HepG2 (cell line): ENCODE results near the gene KRT84. TPM values are rescaled to one million over a fixed set of nuclear protein-coding genes. Genes with fewer than 3 reads are reported as not detected.

Experiments used
- ATAC-seq: fragments of 200-7000 bp; cut with Tn5 transposase; 3 replicates; pipeline ENCODE4 v1.9.1; 2020; ENCODE audit warnings: mild to moderate bottlenecking, moderate library complexity
- BruUV-seq: library from RNA; stranded (reverse); fragments of 400-500 nt; replicated peaks from 2 replicates; lab custom pipeline; 2021; lab: Mats Ljungman, UMichigan
- CTCF ChIA-PET: fragments of 300-600 bp; formaldehyde crosslinking; extraction: SDS; loops from one replicate; lab custom pipeline; 2021; ENCODE audit warnings: low total read pairs, inconsistent platforms, low intra/inter-chr PET ratio; lab: Yijun Ruan, JAX
- POLR2A ChIA-PET: fragments of 350-600 bp; sonication (Branson Sonifier 250); formaldehyde crosslinking; loops from one replicate; lab custom pipeline; 2020; ENCODE audit warnings: antibody characterized with exemption, inconsistent platforms; lab: Yijun Ruan, JAX
- DNase-seq: peaks from one replicate; pipeline ENCODE4 v3.0.0-alpha.2; 2015; ENCODE audit warnings: low spot score
- FAIRE-seq: peaks from 3 replicates; lab custom pipeline; 2011; peaks lifted over from hg19 to GRCh38; lab: Jason Lieb, UNC
- H2AFZ ChIP-seq: one replicate; pipeline ENCODE4 v1.6.1; 2011; ENCODE audit warnings: low read length, inconsistent platforms
- H3K27ac ChIP-seq: fragments of 300-600 bp; 3 replicates; pipeline ENCODE4 v1.8.0; 2011; ENCODE audit warnings: mixed run types, mild to moderate bottlenecking, mixed read lengths, low read length, inconsistent platforms; ENCODE audit not compliant: insufficient read depth; ENCODE audit errors: extremely low read length
- H3K27me3 ChIP-seq, 2 experiments: fragments of 200-600 bp in 1 of 2; 2 replicates in 1 of 2; 3 replicates in 1 of 2; pipeline versions ENCODE4 v1.6.0 to v1.8.0; 2011; ENCODE audit warnings: low read length in 2 of 2, mild to moderate bottlenecking in 2 of 2, moderate library complexity in 2 of 2, inconsistent platforms in 1 of 2; ENCODE audit not compliant: insufficient read depth in 2 of 2, control insufficient read depth in 1 of 2
- H3K36me3 ChIP-seq, 2 experiments: fragments of 200-600 bp in 1 of 2; replicated peaks in 1 of 2; 2 replicates in 1 of 2; 3 replicates in 1 of 2; pipeline versions ENCODE4 v1.5.1 to v1.8.0; 2011; ENCODE audit warnings: low read length in 2 of 2, inconsistent platforms in 1 of 2; ENCODE audit not compliant: insufficient read depth in 2 of 2, control insufficient read depth in 1 of 2
- H3K4me1 ChIP-seq: 2 replicates; pipeline ENCODE4 v1.5.1; 2012; ENCODE audit warnings: low read length, inconsistent platforms; ENCODE audit not compliant: insufficient read depth
- H3K4me2 ChIP-seq: 2 replicates; pipeline ENCODE4 v1.6.0; 2011; ENCODE audit warnings: low read depth, low read length, inconsistent platforms
- H3K4me3 ChIP-seq, 3 experiments: fragments of 200-600 bp in 1 of 3; sonication (generic), shearing (Covaris generic) in 1 of 3; replicated peaks in 1 of 3; 2 replicates each; pipeline ENCODE4 v1.5.1; 2011 to 2016; ENCODE audit warnings: low read length in 3 of 3, inconsistent platforms in 2 of 3, low read depth in 2 of 3, mild to moderate bottlenecking in 2 of 3, control low read depth in 1 of 3, mixed read lengths in 1 of 3; ENCODE audit not compliant: insufficient read depth in 1 of 3
- H3K79me2 ChIP-seq: one replicate; pipeline ENCODE4 v1.6.1; 2011; ENCODE audit warnings: low read length, inconsistent platforms; ENCODE audit not compliant: insufficient read depth
- H3K9ac ChIP-seq: 2 replicates; pipeline ENCODE4 v1.6.0; 2011; ENCODE audit warnings: mild to moderate bottlenecking, low read depth, low read length, inconsistent platforms; ENCODE audit not compliant: insufficient read depth
- H3K9me3 ChIP-seq: 2 replicates; pipeline ENCODE4 v1.5.1; 2012; ENCODE audit warnings: mild to moderate bottlenecking, low read length
- H4K20me1 ChIP-seq: 2 replicates; pipeline ENCODE4 v1.6.0; 2011; ENCODE audit warnings: inconsistent platforms, mild to moderate bottlenecking, low read length, moderate library complexity; ENCODE audit not compliant: insufficient read depth
- ARHGAP35 ChIP-seq: sonication (generic); formaldehyde crosslinking; IDR thresholded peaks from 2 replicates; pipeline ENCODE4 v1.9.0; 2022; ENCODE audit warnings: mild to moderate bottlenecking, inconsistent platforms, moderate library complexity, missing genetic modification reagents, borderline replicate concordance
- FOXA1 ChIP-seq, 2 experiments: fragments of 450-650 bp in 1 of 2; sonication (generic) in 1 of 2; formaldehyde crosslinking in 1 of 2; IDR thresholded peaks; 2 replicates each; pipeline versions ENCODE4 v1.4.0 to v1.6.1; 2016 to 2020; ENCODE audit warnings: missing genetic modification reagents in 1 of 2
- GABPA ChIP-seq, 2 experiments: IDR thresholded peaks; 2 replicates each; pipeline ENCODE4 v1.6.1; 2011 to 2016; ENCODE audit warnings: low read depth in 2 of 2, low read length in 1 of 2, missing biosample characterization in 1 of 2, missing genetic modification characterization in 1 of 2
- HHEX ChIP-seq: IDR thresholded peaks from 2 replicates; pipeline ENCODE4 v1.6.1; 2016; ENCODE audit warnings: control low read depth
- HNRNPUL1 ChIP-seq: fragments of 200-400 bp; formaldehyde crosslinking; IDR thresholded peaks from 2 replicates; pipeline ENCODE4 v1.6.1; 2017; ENCODE audit warnings: low read depth, mild to moderate bottlenecking, low read length, moderate library complexity
- KDM1A ChIP-seq: IDR thresholded peaks from 2 replicates; pipeline ENCODE4 v1.6.1; 2016; ENCODE audit warnings: missing compliant biosample characterization
- NFE2L1 ChIP-seq: sonication (generic); formaldehyde crosslinking; IDR thresholded peaks from 2 replicates; pipeline ENCODE4 v1.4.0; 2020; ENCODE audit warnings: missing genetic modification reagents, mild to moderate bottlenecking, borderline replicate concordance
- NR2F6 ChIP-seq, 2 experiments: IDR thresholded peaks; 2 replicates each; pipeline ENCODE4 v1.6.1; 2016; ENCODE audit warnings: antibody characterized with exemption in 1 of 2, mild to moderate bottlenecking in 1 of 2
- RBM22 ChIP-seq: fragments of 200-400 bp; formaldehyde crosslinking; optimal IDR thresholded peaks from 2 replicates; pipeline ENCODE3; 2017; ENCODE audit warnings: mild to moderate bottlenecking, low read length, moderate library complexity
- SOX5 ChIP-seq: IDR thresholded peaks from 2 replicates; pipeline ENCODE4 v1.6.1; 2016; ENCODE audit warnings: borderline replicate concordance
- SRSF9 ChIP-seq: fragments of 200-400 bp; formaldehyde crosslinking; IDR thresholded peaks from 2 replicates; pipeline ENCODE4 v1.6.1; 2018; ENCODE audit warnings: borderline replicate concordance, mild to moderate bottlenecking, low read depth, low read length; ENCODE audit not compliant: insufficient read depth, poor library complexity, severe bottlenecking
- THAP7 ChIP-seq: sonication (generic); formaldehyde crosslinking; IDR thresholded peaks from 2 replicates; pipeline ENCODE4 v1.8.1; 2023; ENCODE audit warnings: mild to moderate bottlenecking, missing genetic modification reagents
- ZNF83 ChIP-seq: sonication (generic); formaldehyde crosslinking; IDR thresholded peaks from 2 replicates; pipeline ENCODE4 v1.4.0; 2020; ENCODE audit warnings: missing genetic modification reagents, mild to moderate bottlenecking, borderline replicate concordance
- WGBS: methylation state at CpG from one replicate; pipeline ENCODE4 v1.1.6; 2017; ENCODE audit warnings: low lambda C conversion rate; 5-methylcytosine and 5-hydroxymethylcytosine counted together
- in situ Hi-C: cut with HindIII; loops from 2 replicates; pipeline ENCODE4 v1.10.0; 2017; ENCODE audit warnings: low pct_unique_long_range_greater_than_20kb; ENCODE audit not compliant: extremely low pct_ligation_motif_present
- intact Hi-C: fragments of 100-400 bp; cut with micrococcal nuclease; formaldehyde crosslinking; loops from one replicate; pipeline ENCODE4 v1.10.0; 2022; ENCODE audit not compliant: unreplicated experiment
- polyA plus RNA-seq, 8 experiments: library from polyadenylated mRNA; depleted of rRNA in 3 of 8; stranded (reverse) in 7 of 8; unstranded in 1 of 8; fragments of >200 nt; fragmentation: Illumina TruSeq in 4 of 8; extraction: Trizol in 4 of 8; gene quantifications; 2 replicates each; pipeline versions ENCODE4 v1.2.1 to v1.2.3, GENCODE V29; 2011 to 2016; ENCODE audit warnings: low read depth in 4 of 8, missing spikeins in 1 of 8, mixed read lengths in 1 of 8; ENCODE audit not compliant: insufficient read depth in 1 of 8
- total RNA-seq, 5 experiments: library from RNA; depleted of rRNA; stranded (reverse); fragments of >200 nt; fragmentation: Illumina TruSeq; extraction: Trizol; gene quantifications; 2 replicates each; pipeline ENCODE4 v1.2.3, GENCODE V29; 2016; ENCODE audit warnings: low read depth in 1 of 5

The KRT84 gene
- total and polyA plus RNA-seq, 2 of the 13 experiments (the other 11 are each of a cell fraction or from before 2014, with no cell fraction given), result not detected

DNA sequence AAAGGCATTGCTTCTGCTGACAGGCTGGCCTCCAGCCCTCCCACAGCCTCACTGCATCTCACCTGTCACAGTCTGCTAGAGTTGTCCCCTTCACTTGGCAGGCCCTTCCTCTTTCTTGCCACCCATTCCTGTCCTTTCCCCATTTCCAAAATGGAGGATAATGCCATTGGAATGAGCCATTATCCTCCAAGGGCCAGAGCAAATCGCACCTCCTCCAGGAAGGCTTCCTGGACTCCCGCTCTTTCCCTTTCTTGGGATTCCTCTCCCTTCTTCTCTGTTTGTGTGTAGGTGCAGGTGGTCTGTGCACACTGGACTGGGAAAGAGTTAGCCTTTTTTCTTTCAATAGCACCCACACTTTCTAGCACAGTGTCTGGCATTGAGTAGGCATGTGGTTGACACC lies 16.9 kb upstream of the KRT84 start:
- ChIA-PET CTCF (no interaction called here), POLR2A (no interaction called here)
- H3K36me3 ChIP-seq, result no peaks in the 10 kb centered on the region
- DNase-seq, result no peak
- BruUV-seq, result no TSS peak
- no peaks in the 10 kb centered on the region for H3K9me3 ChIP-seq
- TF ChIP-seq ARHGAP35 (CRISPR knock-in tag), result no peak
- TF ChIP-seq HNRNPUL1, result no peak
- TF ChIP-seq KDM1A (CRISPR knock-in tag), result no peak
- no peak for TF ChIP-seq NR2F6 (IDR thresholded peaks at IDR 0.05)
- TF ChIP-seq NR2F6 (CRISPR knock-in tag; IDR thresholded peaks at IDR 0.05), result no peak
- no peak for TF ChIP-seq RBM22
- no peaks in the 10 kb centered on the region for H3K4me1 ChIP-seq
- intact Hi-C loops, result no loop called here
- no peak overlapping the region for H2AFZ ChIP-seq
- H3K9ac ChIP-seq, result no peak overlapping the region
- in situ Hi-C loops, result no loop called here
- H3K79me2 ChIP-seq, result no peaks in the 10 kb centered on the region
- WGBS, result 53% methylated on average over 2 of the region's 2 CpGs
- 0 out of 2 replicates have a peak, but pooled peaks cover 2% of the 10 kb centered on the region for H4K20me1 ChIP-seq
- no peak overlapping the region for H3K4me2 ChIP-seq
- H3K27me3 ChIP-seq, result peaks cover 1 to 21% of the 10 kb centered on the region in 2 experiments; a peak in 4 of 5 replicates
- H3K4me3 ChIP-seq, result no peak overlapping the region
- FAIRE-seq, result no peak
- ATAC-seq, result no peak
- H3K27ac ChIP-seq, result no peak overlapping the region

- no peak overlapping the region for H3K4me2 ChIP-seq
- FAIRE-seq (no peak), DNase-seq (no peak), ATAC-seq (no peak)
- intact Hi-C loops (no loop called here), in situ Hi-C loops (no loop called here)
- WGBS, result 0% methylated on average over 4 of the region's 4 CpGs
- BruUV-seq, result no TSS peak
- CTCF ChIA-PET, result no interaction called here
- no peaks in the 10 kb centered on the region for H3K79me2 ChIP-seq
- H3K27ac ChIP-seq, result no peak overlapping the region
- TF ChIP-seq FOXA1 (IDR thresholded peaks at IDR 0.05), result no peak
- TF ChIP-seq FOXA1 (CRISPR knock-in tag; IDR thresholded peaks at IDR 0.05), result no peak
- TF ChIP-seq SOX5 (CRISPR knock-in tag), result no peak
- no peak for TF ChIP-seq GABPA (IDR thresholded peaks at IDR 0.05; ENCODE audit: low read depth, low read length)
- no peak for TF ChIP-seq GABPA (CRISPR knock-in tag; IDR thresholded peaks at IDR 0.05; ENCODE audit: low read depth)
- no peak for TF ChIP-seq HHEX (CRISPR knock-in tag)
- no peak for TF ChIP-seq SRSF9
- no peak for TF ChIP-seq ZNF83 (CRISPR knock-in tag)
- TF ChIP-seq THAP7 (CRISPR knock-in tag), result no peak
- no peak for TF ChIP-seq NFE2L1 (CRISPR knock-in tag)
- TF ChIP-seq, all 625 proteins: peak for 0
- no peak overlapping the region for H2AFZ ChIP-seq
- 0 out of 2 replicates have a peak, but pooled peaks cover 2% of the 10 kb centered on the region for H4K20me1 ChIP-seq
- POLR2A ChIA-PET, result no interaction called here
- H3K9ac ChIP-seq, result no peak overlapping the region
- H3K4me1 ChIP-seq, result no peaks in the 10 kb centered on the region
- H3K4me3 ChIP-seq, result no peak overlapping the region
- peaks cover 1 to 21% of the 10 kb centered on the region in 2 experiments; a peak in 4 of 5 replicates for H3K27me3 ChIP-seq
- H3K9me3 ChIP-seq, result no peaks in the 10 kb centered on the region
- H3K36me3 ChIP-seq, result no peaks in the 10 kb centered on the region
These were observed 16.5 kb upstream of the KRT84 start for GRCh38 chr12:52401926-52402325.
